Putamen (tissue), 1 donor: ENCODE results near the gene PAPPA.

Experiments used
- DNase-seq: peaks from one replicate; pipeline ENCODE4 v3.0.0-alpha.2; 2016; ENCODE audit warnings: low spot score

The PAPPA gene

DNA sequence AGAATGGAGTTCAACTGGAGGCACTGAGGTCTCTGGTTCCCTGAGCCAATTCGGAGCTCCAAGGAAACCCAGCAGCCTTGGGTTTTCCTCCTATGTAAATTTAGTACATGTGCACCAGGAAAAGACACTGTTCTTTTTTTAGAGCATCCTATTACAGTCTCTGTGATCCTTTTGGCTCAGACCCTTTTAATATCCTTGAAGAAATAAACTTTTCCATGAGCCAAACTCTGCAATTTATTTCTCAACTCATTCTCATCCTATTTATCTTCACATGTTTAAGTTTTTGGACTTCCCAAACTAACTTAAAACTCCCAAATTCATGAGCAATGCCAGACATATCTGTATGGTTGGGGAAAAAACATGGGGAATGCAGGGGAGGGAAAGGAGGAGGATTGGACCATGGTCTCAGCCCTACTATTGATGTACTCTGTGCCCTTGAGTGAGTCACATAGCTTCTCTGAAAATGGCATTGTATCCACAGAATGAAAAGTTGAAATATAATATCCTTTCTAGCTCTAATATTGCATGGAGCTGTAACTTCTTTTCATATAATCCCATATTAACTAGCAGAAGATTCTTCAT, 76.6 kb downstream of the PAPPA start:
- no peak for DNase-seq

- DNase-seq = no peak
These were observed 79.0 kb downstream of the PAPPA start for GRCh38 chr9:116232424-116233159.

DNA sequence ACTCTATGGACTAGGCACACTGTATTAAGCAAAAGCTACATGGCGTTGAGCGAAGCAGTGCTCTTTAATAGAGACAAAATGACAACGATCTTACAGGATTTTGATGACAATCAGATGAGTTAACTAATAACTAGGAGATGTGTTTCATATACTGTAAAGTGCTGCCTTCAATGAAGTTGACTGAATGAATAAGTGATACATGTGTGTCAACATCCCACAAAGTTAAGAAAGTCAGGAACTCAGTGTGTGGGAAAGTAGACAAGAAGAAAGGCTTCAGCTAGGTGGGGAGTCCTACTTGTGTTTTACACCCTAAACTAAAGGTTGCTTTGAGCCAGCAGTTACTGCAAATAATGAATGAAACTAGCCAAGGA, 79.6 kb downstream of the PAPPA start:
- DNase-seq = no peak

DNA sequence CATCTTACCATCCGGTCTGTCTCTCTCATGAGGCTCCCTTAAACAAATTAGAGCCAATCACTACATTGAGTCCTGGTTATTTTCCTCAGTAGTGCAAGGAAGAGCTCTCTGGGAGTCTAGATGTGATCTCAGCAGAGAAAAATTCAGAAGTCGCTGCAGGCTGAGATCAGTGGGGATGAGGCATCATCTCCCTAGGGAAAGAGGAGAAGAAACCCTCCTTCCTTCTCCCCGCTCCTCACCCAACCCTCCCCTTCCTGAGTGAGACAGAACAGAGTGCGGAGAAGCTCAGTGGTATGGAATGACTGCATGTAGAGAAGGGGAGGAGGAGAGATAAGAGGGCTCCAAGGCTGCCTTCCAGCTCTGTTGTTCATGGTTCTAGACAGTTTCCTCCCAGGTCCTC, 80.5 kb downstream of the PAPPA start:
- DNase-seq = no peak

DNA sequence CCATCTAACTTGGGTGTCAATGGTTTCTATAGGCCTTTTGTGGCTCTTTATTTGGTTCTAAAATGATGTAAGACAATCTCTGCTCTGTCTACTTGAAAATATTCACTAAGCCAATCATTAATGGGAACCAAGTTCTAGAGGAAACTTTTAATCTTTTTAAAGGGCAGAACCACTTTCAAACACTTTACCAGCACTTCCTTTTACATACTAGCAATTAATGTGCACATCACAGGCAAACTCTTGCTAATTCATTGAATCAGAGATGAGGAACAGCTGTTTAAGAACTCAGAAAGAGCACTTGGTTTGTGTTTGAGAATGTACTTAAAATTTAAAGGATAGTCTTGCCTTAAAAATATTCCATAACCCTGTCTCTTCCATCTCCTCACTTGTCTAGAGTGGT, 83.4 kb downstream of the PAPPA start:
- no peak for DNase-seq

DNA sequence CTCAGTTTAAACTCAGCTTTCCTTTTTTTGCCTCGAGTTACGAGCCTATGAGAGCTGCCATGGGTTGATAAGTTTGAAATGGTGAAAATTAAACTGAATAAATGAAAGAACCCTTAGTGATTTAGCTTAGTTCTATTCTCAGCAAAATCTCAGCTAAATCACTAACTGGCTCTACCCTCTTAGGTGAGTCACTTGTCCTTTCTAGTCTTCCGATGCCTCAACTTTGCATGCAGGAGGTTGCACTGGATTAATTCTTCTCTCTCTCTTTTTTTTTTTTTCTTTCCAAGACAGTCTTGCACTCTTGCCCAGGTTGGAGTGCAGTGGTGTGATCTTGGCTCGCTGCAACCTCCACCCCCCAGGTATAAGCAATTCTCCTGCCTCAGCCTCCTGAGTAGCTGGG, 83.9 kb downstream of the PAPPA start:
- no peak for DNase-seq

GRCh38 chr9:116238225-116238624, 84.6 kb downstream of the PAPPA start:
- DNase-seq = no peak

- DNase-seq = no peak
These were observed 85.3 kb downstream of the PAPPA start for GRCh38 chr9:116238776-116239340.

DNA sequence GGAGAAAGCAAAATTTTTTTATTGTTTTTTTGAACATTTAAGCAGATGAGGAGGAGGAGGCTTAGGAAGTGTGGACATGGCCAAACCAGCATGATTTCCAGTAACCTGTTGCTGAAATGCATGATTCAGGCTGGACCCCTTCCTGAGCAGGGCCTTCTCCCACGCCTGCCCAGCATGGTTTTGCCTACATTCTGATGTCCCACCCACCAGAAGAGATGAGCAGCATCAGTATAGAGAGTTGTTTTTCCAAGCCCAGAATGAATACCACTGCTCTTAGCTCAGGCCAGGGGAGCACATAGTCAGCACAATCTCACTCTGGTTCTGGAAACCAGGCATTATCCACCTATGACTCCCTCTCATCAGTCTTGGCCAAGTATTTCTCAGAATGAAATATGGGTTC, 90.1 kb downstream of the PAPPA start:
- DNase-seq = no peak

GRCh38 chr9:116247284-116247683, 93.7 kb downstream of the PAPPA start:
- DNase-seq = no peak

DNA sequence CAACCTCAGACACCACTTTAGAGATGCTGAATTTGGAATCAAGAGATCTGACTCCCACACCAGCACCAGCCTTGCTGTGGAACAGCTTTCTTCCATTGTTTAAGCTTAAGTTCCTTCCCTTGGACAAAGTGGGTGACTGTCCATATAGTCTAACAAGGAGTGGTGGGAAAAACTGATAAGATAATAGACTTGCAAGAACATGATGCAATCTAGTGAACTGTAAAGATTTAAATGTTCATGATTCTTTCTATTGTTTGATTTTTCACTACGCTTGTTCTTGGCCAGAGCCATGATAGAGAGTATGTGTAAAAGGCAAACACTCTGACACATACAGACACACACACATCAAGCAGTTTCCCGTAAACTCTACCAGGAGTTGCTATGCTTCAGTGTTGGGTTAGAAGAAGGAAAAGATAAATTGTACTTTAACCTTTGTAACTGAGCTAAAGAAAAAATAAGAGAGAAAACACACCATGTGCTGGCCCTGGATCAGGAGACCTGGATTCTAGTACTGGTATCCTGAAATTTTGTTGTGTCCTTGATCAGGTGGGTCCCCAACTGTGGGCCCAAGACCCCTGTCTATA, 94.3 kb downstream of the PAPPA start:
- DNase-seq = no peak

DNA sequence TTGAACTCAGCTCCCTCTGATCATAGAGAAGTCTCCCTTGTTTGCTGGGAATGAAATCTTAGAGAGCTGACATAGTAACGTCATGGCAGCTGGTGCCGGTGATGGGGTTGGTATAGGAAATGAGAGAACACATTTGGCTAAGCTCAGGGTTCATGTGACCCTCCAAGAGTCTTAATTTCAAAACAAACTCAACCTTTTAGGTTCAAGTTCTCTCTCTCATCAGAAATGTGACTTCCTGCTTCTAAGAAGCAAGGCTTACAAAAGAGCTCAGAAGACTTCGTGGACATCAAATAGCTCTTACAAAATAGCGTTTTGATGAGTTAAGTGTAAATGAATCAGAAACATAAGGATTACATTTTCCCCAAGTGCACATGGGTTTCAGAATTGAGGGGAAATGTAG, 97.3 kb downstream of the PAPPA start:
- no peak for DNase-seq

GRCh38 chr9:116251366-116251765, 97.8 kb downstream of the PAPPA start:
- no peak for DNase-seq

DNA sequence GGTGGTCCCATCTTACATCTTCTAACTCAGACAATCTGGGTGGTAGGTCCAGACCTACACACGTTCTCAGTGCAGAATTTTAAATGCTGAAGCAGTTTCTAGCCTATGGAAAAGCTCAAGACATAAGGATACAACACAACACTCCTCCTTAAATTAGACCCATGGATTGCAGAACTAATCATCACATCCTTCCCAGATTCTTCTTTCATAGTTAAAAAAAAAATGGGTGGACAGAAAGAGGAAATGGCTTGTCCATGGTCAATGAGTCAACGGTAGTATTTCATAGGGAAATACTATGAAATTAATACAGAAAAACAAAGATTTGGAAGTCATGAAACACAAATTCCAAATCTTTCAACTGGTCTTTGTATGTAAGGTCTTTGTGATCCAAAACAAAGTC, 106.9 kb downstream of the PAPPA start:
- no peak for DNase-seq

DNA sequence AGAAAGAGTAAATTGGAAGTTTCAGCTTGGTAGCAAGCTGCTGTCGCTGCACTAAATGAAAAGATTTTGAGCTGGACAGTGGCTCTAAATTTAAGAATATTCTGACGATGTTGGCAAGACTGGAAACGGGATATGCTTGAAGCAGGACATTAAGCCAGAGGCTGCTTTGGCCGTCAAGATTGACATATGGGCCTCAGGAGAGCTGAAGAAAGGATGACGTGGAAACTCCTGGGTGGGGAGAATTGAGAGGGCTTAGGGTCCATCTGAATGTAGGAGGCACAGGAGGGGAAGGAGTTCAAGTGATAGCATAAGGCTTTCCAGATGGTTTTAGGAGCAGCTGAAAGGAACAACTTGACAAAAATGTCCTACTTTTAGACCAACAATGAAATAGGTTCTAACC, 108.9 kb downstream of the PAPPA start:
- no peak for DNase-seq

GRCh38 chr9:116264361-116264760, 110.8 kb downstream of the PAPPA start:
- DNase-seq = no peak

DNA sequence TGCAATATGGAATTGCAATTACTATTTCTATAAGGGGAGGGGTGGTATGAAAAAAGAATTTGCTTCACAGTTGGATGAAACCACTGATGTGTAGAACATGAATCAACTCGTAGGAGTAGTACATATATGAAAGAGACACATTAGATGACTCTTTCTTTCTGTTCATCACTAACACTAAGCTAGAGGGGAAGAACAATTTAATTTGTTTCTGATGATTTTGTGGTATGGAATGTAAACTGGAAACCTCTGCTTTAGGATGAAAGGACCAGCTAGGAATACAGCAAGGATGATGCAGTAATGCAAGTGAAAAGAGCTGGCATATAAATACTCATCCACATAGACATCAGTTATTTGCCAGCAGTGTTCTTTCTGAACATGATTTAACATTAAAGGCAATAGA, 113.4 kb downstream of the PAPPA start:
- no peak for DNase-seq

DNA sequence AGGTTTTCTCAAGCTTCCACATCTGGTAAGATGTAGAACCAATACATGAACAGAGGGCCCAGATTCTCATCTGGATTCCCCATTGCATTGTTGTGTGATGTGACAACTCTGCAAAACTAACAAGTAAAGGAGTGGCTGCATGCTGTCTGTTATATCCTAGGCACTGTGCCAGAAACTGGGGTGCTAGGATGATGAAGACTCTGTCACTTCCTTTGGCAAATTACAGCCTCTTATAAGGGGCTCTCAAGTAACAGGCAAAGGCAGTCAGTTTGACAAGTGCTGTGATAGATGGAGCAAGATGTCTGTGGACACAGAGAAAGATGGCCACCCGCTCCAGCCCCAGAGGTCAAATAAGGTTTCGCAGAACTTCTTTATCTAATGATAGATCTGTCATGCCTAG, 115.7 kb downstream of the PAPPA start:
- DNase-seq = no peak

DNA sequence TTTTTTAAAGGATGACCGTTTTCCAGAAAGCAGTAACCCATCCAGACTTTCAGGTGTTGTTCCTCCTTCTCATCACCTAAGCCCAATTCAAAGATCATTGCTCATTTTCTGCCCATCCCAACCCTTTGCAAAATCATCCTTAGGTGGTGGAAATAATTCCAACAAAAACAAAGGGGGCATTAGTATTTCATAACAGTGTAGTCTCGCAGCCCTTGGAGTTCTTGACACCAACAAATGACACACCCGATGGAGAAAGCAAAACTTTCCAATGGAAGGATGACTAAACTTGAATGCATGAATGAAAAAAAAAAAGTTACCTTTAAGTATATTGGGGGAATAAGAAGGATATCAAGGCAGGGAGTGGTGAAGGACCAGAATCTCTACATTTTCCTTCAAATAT, 117.0 kb downstream of the PAPPA start:
- DNase-seq = no peak

DNA sequence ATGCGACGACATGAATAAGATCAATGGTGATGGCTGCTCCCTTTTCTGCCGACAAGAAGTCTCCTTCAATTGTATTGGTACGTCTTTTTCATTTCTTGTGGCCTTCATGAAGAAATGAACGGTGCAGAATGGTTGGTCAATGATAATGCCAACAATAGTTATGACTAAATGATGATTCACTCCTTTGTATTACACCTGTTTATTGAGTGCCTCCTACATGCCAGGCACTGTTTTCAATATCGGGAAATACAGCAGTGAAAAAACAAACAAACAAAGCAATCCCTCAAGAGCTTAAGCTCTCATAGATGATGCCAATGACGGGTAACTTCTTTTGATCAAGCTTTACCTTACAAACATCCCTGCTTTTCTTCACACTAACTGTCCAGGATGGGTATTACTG, 117.7 kb downstream of the PAPPA start:
- no peak for DNase-seq

- no peak for DNase-seq
These were observed 118.4 kb downstream of the PAPPA start for GRCh38 chr9:116271991-116272390.

DNA sequence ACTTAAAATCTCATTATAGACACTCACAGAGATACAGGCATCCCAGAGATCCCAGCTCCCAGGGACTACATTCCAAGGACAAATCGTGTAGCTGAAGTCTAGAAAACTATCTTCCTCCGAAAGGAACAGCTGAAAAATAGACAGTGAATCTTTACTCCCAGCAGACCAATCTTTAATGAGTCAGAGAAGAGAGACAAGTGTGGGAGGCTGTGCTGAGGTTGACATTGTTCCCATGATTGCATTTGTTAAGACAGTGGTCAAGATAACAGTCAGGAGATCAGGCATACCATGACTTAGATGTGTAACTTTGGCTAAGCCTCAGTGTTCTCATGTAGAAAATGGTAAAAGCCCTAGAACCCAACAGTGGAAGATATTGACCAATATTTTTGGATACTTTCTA, 120.7 kb downstream of the PAPPA start:
- no peak for DNase-seq

DNA sequence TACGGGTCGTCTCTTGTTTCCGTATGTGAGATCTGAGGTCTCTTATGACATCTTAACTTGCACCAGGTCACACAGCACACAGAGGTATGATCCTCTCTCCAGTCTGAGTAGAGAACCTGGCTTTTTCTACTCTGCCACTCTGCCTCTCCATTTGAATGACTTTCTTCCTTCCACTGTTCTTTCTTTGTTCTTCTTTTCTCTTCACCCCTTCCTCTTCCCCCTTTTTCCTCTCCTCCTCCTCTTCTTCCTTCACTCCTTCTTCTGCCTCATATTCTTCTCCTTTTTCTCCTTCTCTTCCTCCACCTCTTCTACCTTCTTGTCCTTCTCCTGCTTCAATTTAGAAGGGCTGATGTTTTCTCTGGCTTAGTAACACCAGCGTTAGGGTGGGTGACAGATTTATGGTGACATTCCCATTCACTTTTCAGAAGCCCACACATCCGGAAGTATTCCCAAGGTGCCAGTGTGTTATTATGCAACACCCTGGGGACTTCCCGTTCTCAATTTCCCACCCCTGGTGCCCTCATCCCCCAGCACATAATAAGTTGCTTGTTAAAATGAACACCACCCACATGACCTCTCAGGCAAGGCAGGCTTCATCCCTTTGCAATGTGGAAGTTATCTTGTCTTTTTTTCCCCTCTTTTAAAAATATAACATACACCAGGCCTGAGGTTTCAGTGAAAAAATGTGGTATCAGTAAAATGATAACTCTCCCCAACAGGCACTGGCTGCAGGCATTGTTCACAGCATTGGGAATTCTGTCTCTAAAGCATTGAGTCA, 122.0 kb downstream of the PAPPA start:
- DNase-seq = no peak
